COLO668 (cell line): Measurements from ENCODE around the gene ELL2.
"Not testable (repeated sequence)": the region's sequence is repeated elsewhere in the genome, so short reads cannot be mapped to it uniquely, and the experiment has no call there.

Experiments used
- DNase-seq: peaks from one replicate; lab custom pipeline; 2025; ENCODE audit not compliant: unreplicated experiment; lab: John Stamatoyannopoulos, UW

Gene ELL2

GRCh38 chr5:95909738-95910137, 51.9 kb downstream of the ELL2 start:
- DNase-seq, result no peak

- no peak for DNase-seq
These were observed 52.9 kb downstream of the ELL2 start for GRCh38 chr5:95908799-95909198.

DNA sequence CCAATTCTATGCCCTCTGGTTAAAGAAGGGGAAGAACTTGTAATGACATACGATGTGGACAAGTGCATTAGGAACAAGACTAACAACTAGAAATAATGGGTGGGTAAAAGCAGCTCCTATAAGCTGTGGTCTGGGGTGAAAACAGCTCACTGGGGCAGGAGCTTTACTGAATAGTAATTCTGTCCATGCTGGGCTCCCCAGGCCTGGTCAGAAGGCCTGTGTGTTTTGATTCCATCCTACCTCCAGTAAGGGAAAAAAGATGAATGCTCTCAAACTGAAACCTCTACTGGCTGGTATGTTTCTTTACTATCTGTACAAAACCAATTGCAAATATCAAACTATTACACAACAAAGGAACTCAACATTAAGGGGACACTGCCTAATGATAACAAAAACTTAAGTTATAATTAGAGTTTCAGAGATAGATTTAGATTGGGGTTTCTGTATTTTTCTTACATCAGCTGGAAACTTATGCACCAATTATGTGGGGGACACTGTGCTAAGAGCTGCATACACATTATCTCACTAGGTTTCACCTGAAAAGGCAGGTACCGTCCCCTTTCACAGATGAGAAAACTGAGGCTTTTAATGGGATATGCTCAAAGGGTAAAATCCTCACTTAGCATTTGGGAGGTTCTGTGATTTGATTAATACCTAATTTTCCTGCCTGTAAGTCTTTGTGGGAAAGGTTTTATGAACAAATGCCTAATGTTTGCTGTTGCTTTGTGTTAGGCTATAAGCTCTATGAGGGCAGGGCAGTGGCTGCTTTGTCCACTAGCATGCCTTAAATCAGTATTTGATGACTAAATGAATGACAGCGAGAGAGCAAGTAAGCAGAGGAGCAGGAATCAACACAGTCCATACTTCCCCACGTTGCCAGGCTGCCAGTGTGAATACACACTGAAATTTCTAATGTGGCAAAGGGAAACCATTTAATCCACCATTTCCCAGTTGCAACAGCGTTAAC, 53.6 kb downstream of the ELL2 start:
- DNase-seq, result no peak

GRCh38 chr5:95907067-95907705, 54.5 kb downstream of the ELL2 start:
- no peak for DNase-seq

GRCh38 chr5:95906398-95906797, 55.3 kb downstream of the ELL2 start:
- not testable (repeated sequence) for DNase-seq

DNA sequence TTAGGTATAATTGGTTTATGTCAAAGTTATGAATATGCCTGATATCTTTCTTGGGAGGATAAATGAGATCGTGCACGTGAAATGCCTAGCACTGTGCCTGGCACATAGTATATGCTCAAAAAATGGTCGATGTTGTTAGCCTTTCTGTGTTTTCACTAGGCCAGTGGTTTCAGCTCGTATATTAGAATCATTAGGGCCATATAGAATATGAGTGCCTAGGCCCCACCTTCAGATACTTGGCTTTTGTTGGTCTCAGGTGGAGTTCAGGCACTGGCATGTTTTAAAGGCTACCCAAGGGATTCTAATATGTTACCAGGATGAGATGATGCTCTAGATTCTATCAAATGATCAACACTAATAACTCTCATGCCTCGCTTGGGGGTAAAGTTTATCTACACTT, 56.8 kb downstream of the ELL2 start:
- DNase-seq, result no peak

- DNase-seq, result no peak
These were observed 57.8 kb downstream of the ELL2 start for GRCh38 chr5:95903838-95904237.

GRCh38 chr5:95901676-95902627, 59.7 kb downstream of the ELL2 start:
- no peak for DNase-seq

- DNase-seq, result no peak
These were observed 61.2 kb downstream of the ELL2 start for GRCh38 chr5:95900383-95900958.

- no peak for DNase-seq
These were observed 61.8 kb downstream of the ELL2 start for GRCh38 chr5:95899829-95900228.

GRCh38 chr5:95899006-95899405, 62.6 kb downstream of the ELL2 start:
- no peak for DNase-seq

GRCh38 chr5:95895771-95896170, 65.9 kb downstream of the ELL2 start:
- no peak for DNase-seq

DNA sequence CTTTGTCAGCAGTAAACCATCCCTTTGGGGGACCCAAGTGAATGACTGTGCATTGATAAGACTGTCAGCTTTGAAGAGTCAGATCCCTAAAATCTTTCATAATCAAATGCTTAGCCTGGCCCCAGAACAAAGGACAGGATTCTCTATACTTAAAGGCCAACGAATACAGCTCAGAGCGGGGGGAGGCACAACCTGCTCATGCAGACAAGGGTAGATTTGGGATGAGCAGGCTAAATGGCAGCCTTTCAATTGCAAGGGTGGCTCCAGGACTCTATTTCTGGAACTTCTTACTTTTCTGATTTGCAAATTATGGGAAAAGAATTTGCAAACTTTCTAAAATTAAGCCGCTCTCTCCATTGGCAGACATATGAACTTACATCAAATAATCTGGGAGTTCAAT, 66.4 kb downstream of the ELL2 start:
- DNase-seq, result no peak

DNA sequence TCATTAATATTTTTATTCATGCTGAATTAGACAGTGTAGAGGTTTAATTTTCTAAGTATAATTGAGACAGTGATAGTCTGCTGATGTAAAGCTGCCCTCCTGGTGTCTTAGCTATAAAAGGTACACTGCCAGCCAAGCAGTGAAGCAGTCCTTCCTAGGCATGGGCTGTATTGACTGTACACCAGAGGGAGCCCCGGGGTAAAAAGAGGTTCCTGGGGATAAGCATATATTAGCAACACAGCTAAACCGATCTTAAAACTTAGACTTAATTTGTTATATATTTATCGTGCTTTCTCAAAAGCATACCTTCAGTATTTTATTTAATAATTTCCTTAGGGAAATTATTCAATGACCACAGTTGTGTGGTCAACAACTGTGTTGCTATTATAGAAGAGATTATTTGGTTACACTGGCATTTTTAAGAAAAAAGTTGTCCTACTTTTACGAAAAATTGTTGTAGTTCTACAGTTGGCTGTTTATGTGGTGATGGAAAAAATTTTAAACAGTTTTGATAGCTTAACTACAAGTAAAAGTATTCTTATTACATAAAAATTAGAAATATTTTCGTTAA, 68.8 kb downstream of the ELL2 start:
- DNase-seq, result peak; percentile 13

- no peak for DNase-seq
These were observed 70.2 kb downstream of the ELL2 start for GRCh38 chr5:95891499-95891898.

DNA sequence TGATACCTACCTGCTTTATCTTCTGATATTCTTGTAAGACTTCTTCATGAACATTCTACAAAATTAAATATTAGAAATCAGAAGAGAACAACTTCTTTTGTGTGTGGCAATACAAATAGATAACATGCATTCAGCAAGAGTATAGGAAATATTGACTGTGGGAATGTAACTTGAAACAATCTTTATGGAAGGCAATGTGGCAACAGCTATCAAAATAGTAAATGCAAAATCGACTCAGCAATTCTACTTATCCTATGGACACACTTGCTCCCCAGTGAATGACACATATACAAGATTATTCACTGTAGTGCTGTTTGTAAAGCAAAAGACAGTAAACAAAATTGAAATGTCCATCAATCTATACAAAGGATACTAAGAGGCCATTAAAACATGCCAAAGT, 72.6 kb downstream of the ELL2 start:
- DNase-seq, result no peak

DNA sequence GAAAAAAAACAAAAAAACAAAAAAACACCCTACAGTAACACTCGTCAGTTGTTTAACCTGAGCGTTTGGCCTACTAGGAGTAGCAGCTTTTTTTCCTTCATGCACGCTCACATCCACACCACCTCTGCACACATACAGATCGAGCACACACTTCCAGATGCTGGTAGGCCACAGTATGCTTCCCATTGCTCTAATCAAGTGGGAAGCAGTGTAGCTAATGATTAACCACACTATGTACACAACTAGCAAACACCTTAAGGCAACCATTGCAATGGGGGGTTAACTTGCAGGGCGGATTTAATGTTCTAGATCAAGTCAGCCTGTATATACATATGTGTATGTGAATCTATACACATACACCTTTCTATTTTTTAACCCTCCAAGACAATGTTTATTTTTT, 73.7 kb downstream of the ELL2 start:
- DNase-seq, result peak; percentile 48

- no peak for DNase-seq
These were observed 75.2 kb downstream of the ELL2 start for GRCh38 chr5:95886340-95887044.

GRCh38 chr5:95884511-95884910, 77.1 kb downstream of the ELL2 start:
- DNase-seq, result no peak

DNA sequence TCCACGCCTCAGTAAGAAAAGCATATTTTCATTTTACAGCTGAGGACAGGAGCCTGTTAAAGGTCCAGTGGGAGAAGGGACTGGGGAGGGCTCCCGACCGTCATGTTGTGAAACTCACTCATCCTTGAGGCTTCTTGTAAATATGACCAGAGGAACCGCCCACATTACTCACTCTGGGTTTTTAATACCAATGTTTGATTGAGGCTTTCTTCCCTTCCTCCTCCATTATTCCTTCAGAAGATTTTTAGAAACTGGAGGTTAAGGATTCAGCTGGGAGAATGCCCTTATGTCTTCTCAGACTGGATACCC, 77.7 kb downstream of the ELL2 start:
- no peak for DNase-seq
